ENCODE results near the gene SYT9. TPM values are rescaled to one million over a fixed set of nuclear protein-coding genes. Genes with fewer than 3 reads are reported as not detected.

SYT9 gene
- total RNA-seq, 1 donor from 2014 or later, result 5.3 TPM

MicroRNAs within 50 kb of the gene (microRNA counts, 767-probe panel; counts per million panel counts)
- microRNA hsa-miR-302e, result 460 counts per million, percentile 90 among the panel's probes with 10 or more counts

Small RNA genes within 50 kb of the gene (microRNA-seq; reads per million reads assigned to microRNA genes)
- 26.5 reads per million, percentile 58 among the genes with 10 or more reads in this experiment for gene MIR302E

Small RNA genes within 50 kb of the gene (small RNA-seq; reads per million reads assigned to genes)
- not detected for gene MIR302E

Other genes starting within 250 kb of the SYT9 start
- 13.2 and 19.6 TPM in 2 replicates for gene ZNF214, start 231.6 kb upstream of the SYT9 start, total RNA-seq (ENCODE audit: low replicate concordance)
- 1.3 and 1.8 TPM in 2 replicates for gene NLRP14, start 231.4 kb upstream of the SYT9 start, total RNA-seq (ENCODE audit: low replicate concordance)
- gene RBMXL2, start 162.9 kb upstream of the SYT9 start, total RNA-seq (ENCODE audit: low replicate concordance), result 0.19 TPM in 1 of 2 replicates, not detected in the other
- not detected in 2 replicates for gene OLFML1, start 233.6 kb downstream of the SYT9 start, total RNA-seq (ENCODE audit: low replicate concordance)